GM18873 (cell line): Measurements from ENCODE around the gene MAP3K5.
"Not testable (repeated sequence)": the region's sequence is repeated elsewhere in the genome, so short reads cannot be mapped to it uniquely, and the experiment has no call there.

ENCODE experiments used
- ATAC-seq: cut with Tn5 transposase; IDR thresholded peaks from one replicate; pipeline ENCODE4 v1.9.1; 2021; ENCODE audit warnings: mild to moderate bottlenecking, moderate library complexity, moderate number of reproducible peaks; ENCODE audit not compliant: unreplicated experiment, low FRiP score

MAP3K5 gene

DNA sequence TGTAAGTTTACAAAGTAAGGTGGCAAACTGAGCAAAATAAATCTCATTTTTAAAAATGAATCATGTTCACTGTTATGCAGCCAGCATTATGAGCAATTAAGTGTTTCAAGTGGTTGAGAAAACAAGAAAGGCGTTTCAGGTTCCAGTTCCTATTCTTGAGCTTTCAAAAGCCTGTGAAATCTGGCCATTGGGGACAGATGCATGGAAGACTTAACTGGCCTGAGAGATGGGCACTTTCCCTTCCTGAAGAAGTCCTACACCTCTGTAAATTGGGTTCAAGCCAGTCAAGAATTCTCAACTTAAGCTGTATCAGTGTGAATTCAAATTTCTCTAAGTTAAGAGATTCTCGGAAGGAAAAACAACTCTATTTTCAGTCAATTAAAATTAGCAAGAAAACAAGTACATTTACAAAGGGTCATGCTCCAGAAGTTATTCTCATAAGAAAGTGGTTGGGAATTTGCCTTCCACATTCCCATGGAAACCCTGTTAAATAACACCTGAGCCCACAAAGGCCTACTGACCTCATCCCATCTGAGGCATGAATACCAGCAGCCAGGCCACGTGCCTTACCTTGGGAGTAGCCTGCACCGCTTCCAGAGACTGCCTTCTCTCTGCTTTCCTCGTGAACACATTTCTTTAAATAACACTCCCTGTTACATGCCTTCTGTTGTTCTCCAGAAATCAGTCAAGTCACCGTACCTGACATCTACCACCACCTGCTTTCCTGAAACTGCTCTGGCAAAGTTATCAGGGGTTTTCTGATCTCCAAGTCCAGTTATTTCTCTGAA is 19.4 kb downstream of the MAP3K5 start:
- peak; percentile 67 for ATAC-seq

GRCh38 chr6:136771306-136771705 is 21.0 kb downstream of the MAP3K5 start:
- ATAC-seq = no peak

- no peak for ATAC-seq
Observed at GRCh38 chr6:136769759-136770158, 22.5 kb downstream of the MAP3K5 start.

GRCh38 chr6:136769124-136769523 is 23.2 kb downstream of the MAP3K5 start:
- no peak for ATAC-seq

GRCh38 chr6:136767570-136768309 is 24.5 kb downstream of the MAP3K5 start:
- ATAC-seq = no peak

- no peak for ATAC-seq
Observed at GRCh38 chr6:136767103-136767502, 25.2 kb downstream of the MAP3K5 start.

GRCh38 chr6:136766274-136766673 is 26.0 kb downstream of the MAP3K5 start:
- no peak for ATAC-seq

DNA sequence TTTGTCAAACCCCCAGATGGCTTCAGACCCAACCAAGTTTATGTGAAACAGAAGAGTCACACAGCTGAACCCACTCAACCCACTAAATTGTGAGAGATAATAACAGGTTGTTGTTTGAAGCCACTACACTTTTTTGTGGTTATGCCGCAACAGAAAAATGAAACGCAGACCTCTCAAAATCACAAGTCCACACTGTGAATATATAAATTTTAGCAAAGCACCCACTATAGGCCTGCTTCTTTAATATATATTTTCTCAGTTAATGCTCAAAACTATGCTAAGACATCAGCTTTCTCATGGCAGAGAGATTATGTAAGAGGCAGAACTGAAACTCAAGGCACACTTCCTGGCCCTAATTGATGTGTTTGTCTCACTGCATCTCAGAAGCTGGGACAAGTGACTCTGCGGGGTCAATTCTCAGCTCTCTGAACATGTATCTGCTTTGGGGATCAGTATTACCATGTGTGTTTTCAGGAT is 27.7 kb downstream of the MAP3K5 start:
- peak; percentile 40 for ATAC-seq

- peak; percentile 43 for ATAC-seq
Observed at GRCh38 chr6:136763716-136764516, 28.4 kb downstream of the MAP3K5 start.

- no peak for ATAC-seq
Observed at GRCh38 chr6:136763255-136763654, 29.0 kb downstream of the MAP3K5 start.

GRCh38 chr6:136762022-136762975 is 30.0 kb downstream of the MAP3K5 start:
- ATAC-seq = no peak

DNA sequence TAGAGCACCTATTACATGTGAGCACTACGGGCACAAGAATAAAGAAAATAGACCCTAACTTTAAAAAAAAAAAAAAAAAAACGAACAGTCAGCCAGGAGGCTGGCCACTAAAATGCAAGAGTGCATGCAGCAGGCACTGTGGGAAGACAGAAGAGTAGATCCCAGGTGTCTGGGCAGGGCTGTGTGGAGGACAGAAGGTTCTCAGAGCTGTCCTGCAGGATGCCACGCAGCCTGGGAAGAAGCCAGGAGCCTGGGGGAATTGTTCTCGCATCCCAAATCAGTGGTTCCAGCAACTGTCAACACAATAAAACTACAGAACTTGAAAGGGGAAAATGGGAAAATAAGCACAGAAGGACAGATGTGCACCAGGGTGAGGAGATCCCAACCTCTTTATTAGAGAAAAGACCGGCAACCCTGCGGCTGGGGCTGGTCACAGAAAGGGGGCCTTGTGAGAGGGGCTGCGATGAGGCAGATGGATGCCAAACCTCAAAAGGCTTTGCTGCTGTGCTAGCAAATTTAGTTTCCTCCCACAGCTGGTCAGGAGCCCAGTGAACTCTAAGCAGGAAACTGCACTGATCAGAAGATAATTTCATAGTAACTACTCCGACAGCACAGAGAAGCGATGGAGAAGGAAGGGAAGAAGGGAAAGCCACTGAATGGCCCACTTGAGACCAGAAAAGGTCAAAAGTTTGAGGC is 30.9 kb downstream of the MAP3K5 start:
- ATAC-seq = no peak

GRCh38 chr6:136760781-136761180 is 31.5 kb downstream of the MAP3K5 start:
- not testable (repeated sequence) for ATAC-seq

GRCh38 chr6:136757150-136757549 is 35.1 kb downstream of the MAP3K5 start:
- no peak for ATAC-seq

GRCh38 chr6:136754820-136755219 is 37.5 kb downstream of the MAP3K5 start:
- no peak for ATAC-seq

- ATAC-seq = no peak
Observed at GRCh38 chr6:136753624-136754023, 38.7 kb downstream of the MAP3K5 start.

DNA sequence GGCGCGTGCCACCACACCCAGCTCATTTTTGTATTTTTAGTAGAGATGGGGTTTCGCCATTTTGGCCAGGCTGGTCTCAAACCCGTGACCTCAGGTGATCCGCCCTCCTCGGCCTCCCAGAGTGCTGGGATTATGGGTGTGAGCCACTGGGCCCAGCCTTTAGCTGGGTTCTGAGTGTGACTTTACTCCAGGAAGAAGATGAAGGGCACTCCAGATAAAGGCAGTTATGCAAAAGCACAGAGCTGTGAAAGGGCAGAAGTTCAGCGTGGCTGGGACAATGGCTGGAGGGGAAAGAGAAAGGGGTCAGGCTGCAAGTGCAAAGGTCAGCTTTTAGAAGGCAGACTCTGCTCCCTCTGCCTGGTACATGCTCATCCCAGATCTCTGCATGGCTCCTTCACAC is 39.7 kb downstream of the MAP3K5 start:
- no peak for ATAC-seq

DNA sequence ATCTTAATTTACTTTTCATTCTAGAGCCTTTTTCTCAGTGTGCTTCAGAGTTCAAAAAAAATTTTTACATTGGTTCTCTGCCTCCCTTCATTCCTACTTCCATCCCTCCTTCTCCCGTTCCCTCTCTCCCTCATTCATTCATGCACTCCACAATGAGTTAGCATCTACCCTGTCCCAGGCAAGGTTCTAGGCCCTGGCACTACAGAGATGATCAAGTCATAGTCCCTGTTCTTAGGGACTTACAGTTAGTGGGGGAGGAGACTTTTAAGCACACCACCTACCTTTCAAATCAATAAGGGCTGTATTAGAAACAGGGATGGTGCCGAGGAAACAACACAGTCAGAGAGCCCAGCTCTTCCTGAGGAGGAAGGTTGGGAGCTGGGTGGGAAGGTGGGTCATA is 40.3 kb downstream of the MAP3K5 start:
- ATAC-seq = no peak

GRCh38 chr6:136751522-136751956 is 40.7 kb downstream of the MAP3K5 start:
- peak; percentile 94 for ATAC-seq
